ENCODE data around the gene PIP5K1C. TPM values are rescaled to one million over a fixed set of nuclear protein-coding genes. Genes with fewer than 3 reads are reported as not detected.

Gene PIP5K1C
- total and polyA plus RNA-seq, 9 of the 15 experiments (the other 6 are each of a cell fraction or from before 2014, with no cell fraction given) = 0.38 to 22.1 (median 4.1) TPM

- ATAC-seq (no peak), FAIRE-seq (no peak), DNase-seq (ENCODE audit: extremely low read depth in 1 of 4, low spot score in 3 of 4) (no peak)
- POLR2A ChIA-PET = interaction anchor here (0.9 to 1.2 kb wide), 2 partner anchors 13 to 26 kb away, joined by 3 to 4 read pairs; no protein-coding TSS in a partner anchor
- peaks cover 7% of the 10 kb centered on the region for H3K9me1 ChIP-seq (ENCODE audit: control insufficient read depth, insufficient read depth, low read length)
- no peak overlapping the region for H3K4me2 ChIP-seq (ENCODE audit: insufficient read depth, low read length)
- CTCF ChIA-PET (ENCODE audit: low intra/inter-chr PET ratio) = no interaction called here
- H2AFZ ChIP-seq (ENCODE audit: low read depth, low read length) = no peak overlapping the region
- TF ChIP-seq ELK1 (CRISPR knock-in tag; IDR thresholded peaks at IDR 0.05) = no peak
- 0 out of 2 replicates have a peak, but pooled peaks have one; percentile 14 for TF ChIP-seq RBFOX2 (IDR thresholded peaks at IDR 0.05; ENCODE audit: low read depth, low read length)
- no peaks in the 10 kb centered on the region; the same call in 1 of the 2 replicates for H3K9me3 ChIP-seq (replicated peaks; ENCODE audit: control insufficient read depth, insufficient read depth, low read depth, low read length)
- H3K79me2 ChIP-seq (ENCODE audit: control insufficient read depth, insufficient read depth, low read length) = peaks cover 76% of the 10 kb centered on the region
- intact Hi-C loops (cut with micrococcal nuclease) = no loop called here
- no peak overlapping the region for H3K4me3 ChIP-seq
- peaks cover 23% of the 10 kb centered on the region for H4K20me1 ChIP-seq (replicated peaks; ENCODE audit: control insufficient read depth, insufficient read depth, low read length)
- BruUV-seq (replicated peaks) = no TSS peak
- peaks cover 12 to 88% of the 10 kb centered on the region in 2 experiments for H3K4me1 ChIP-seq (replicated peaks in 1 of 2; ENCODE audit: control insufficient read depth in 2 of 2, insufficient read depth in 2 of 2, low read length in 2 of 2)
- 92% methylated on average over 17 of the region's 23 CpGs for WGBS (ENCODE audit: insufficient coverage, low coverage, missing lambda C conversion rate)
- H3K36me3 ChIP-seq (ENCODE audit: control insufficient read depth, insufficient read depth, low read length) = peaks cover 6% of the 10 kb centered on the region; the same call in 1 of the 3 replicates
- no peaks in the 10 kb centered on the region for H3K27me3 ChIP-seq (ENCODE audit: control insufficient read depth in 2 of 2, insufficient read depth in 2 of 2, low read length in 2 of 2)
- no peak overlapping the region for H3K9ac ChIP-seq (ENCODE audit: insufficient read depth in 1 of 2, low read depth in 2 of 2, low read length in 2 of 2)
- in situ Hi-C loops (cut with MboI) = no loop called here
- no peak overlapping the region for H3K27ac ChIP-seq (ENCODE audit: extremely low read depth, low read depth, low read length)
These were observed 4.1 kb downstream of the PIP5K1C start for GRCh38 chr19:3695986-3696659.
